ENCODE measurements around the gene CFAP99. TPM values are rescaled to one million over a fixed set of nuclear protein-coding genes. Genes with fewer than 3 reads are reported as not detected.

The CFAP99 gene
- polyA plus RNA-seq, 3 donors: 0.15 to 0.27 TPM; not detected in 1

GRCh38 chr4:2371765-2372487, 46.8 kb upstream of the CFAP99 start:
- H3K36me3 Mint-ChIP-seq: peaks cover 0 to 5% of the 10 kb centered on the region in 2 donors
- no peak for DNase-seq
- Histone ChIP-seq H2AFZ (ENCODE audit: insufficient read depth, low read depth, low read length, poor library complexity, severe bottlenecking) (no peak overlapping the region), H3K4me2 (replicated peaks; ENCODE audit: extremely low read depth, low read length, poor library complexity, severe bottlenecking) (no peak overlapping the region), H4K20me1 (ENCODE audit: insufficient read depth, low read length) (no peaks in the 10 kb centered on the region), H3K4me1 (ENCODE audit: control insufficient read depth in 1 of 2, insufficient read depth in 2 of 2, low read length in 2 of 2) (no peaks in the 10 kb centered on the region), H3K36me3 (replicated peaks in 1 of 2; ENCODE audit: control insufficient read depth in 1 of 2, insufficient read depth in 2 of 2, low read length in 2 of 2) (no peaks in the 10 kb centered on the region), H3K27ac (ENCODE audit: low read depth in 1 of 2, low read length in 2 of 2) (no peak overlapping the region), H3K27me3 (ENCODE audit: control insufficient read depth in 2 of 2, insufficient read depth in 2 of 2, low read length in 2 of 2) (no peaks in the 10 kb centered on the region), H3K9me3 (replicated peaks in 1 of 2; ENCODE audit: control insufficient read depth in 1 of 2, insufficient read depth in 1 of 2, low read length in 2 of 2) (peaks cover 7 to 19% of the 10 kb centered on the region in 2 donors), H3K79me2 (ENCODE audit: insufficient read depth, low read length) (no peaks in the 10 kb centered on the region), H3K4me3 (replicated peaks in 1 of 3; ENCODE audit: low read depth in 2 of 3, low read length in 3 of 3) (no peak overlapping the region), H3K9ac (ENCODE audit: insufficient read depth, low read length, poor library complexity, severe bottlenecking) (no peak overlapping the region)
- no peak overlapping the region for H3K4me3 Mint-ChIP-seq
- no peak overlapping the region for H3K27ac Mint-ChIP-seq
- 85% methylated on average over 22 of the region's 27 CpGs for WGBS (ENCODE audit: insufficient coverage)
- TF ChIP-seq CTCF (IDR thresholded peaks at IDR 0.05): no peak
- intact Hi-C loops (cut with micrococcal nuclease): no loop called here
- H3K27me3 Mint-ChIP-seq (ENCODE audit: low read depth in 3 of 3): peaks cover 0 to 3% (median 0%) of the 10 kb centered on the region in 3 donors
- H3K4me1 Mint-ChIP-seq: no peaks in the 10 kb centered on the region
- H3K9me3 Mint-ChIP-seq: peaks cover 10 to 23% (median 17%) of the 10 kb centered on the region in 7 donors

GRCh38 chr4:2372488-2373030, 46.2 kb upstream of the CFAP99 start:
- H3K27me3 Mint-ChIP-seq (ENCODE audit: low read depth in 3 of 3): peaks cover 0 to 3% (median 2%) of the 10 kb centered on the region in 3 donors

More at GRCh38 chr4:2372488-2373030, 46.2 kb upstream of the CFAP99 start:
- Mint-ChIP-seq H3K36me3 (peaks cover 0 to 5% of the 10 kb centered on the region in 2 donors), H3K4me3 (no peak overlapping the region), H3K4me1 (no peaks in the 10 kb centered on the region), H3K27ac (no peak overlapping the region), H3K9me3 (peaks cover 10 to 25% (median 17%) of the 10 kb centered on the region in 7 donors)
- Histone ChIP-seq H3K27ac (ENCODE audit: low read depth in 1 of 2, low read length in 2 of 2) (no peak overlapping the region), H3K4me2 (replicated peaks; ENCODE audit: extremely low read depth, low read length, poor library complexity, severe bottlenecking) (no peak overlapping the region), H3K4me3 (replicated peaks in 1 of 3; ENCODE audit: low read depth in 2 of 3, low read length in 3 of 3) (no peak overlapping the region), H3K79me2 (ENCODE audit: insufficient read depth, low read length) (no peaks in the 10 kb centered on the region), H3K9me3 (replicated peaks in 1 of 2; ENCODE audit: control insufficient read depth in 1 of 2, insufficient read depth in 1 of 2, low read length in 2 of 2) (peaks cover 7 to 19% of the 10 kb centered on the region in 2 donors), H3K4me1 (ENCODE audit: control insufficient read depth in 1 of 2, insufficient read depth in 2 of 2, low read length in 2 of 2) (no peaks in the 10 kb centered on the region), H4K20me1 (ENCODE audit: insufficient read depth, low read length) (no peaks in the 10 kb centered on the region), H2AFZ (ENCODE audit: insufficient read depth, low read depth, low read length, poor library complexity, severe bottlenecking) (no peak overlapping the region), H3K36me3 (replicated peaks in 1 of 2; ENCODE audit: control insufficient read depth in 1 of 2, insufficient read depth in 2 of 2, low read length in 2 of 2) (no peaks in the 10 kb centered on the region), H3K9ac (ENCODE audit: insufficient read depth, low read length, poor library complexity, severe bottlenecking) (no peak overlapping the region), H3K27me3 (ENCODE audit: control insufficient read depth in 2 of 2, insufficient read depth in 2 of 2, low read length in 2 of 2) (no peaks in the 10 kb centered on the region)
- WGBS (ENCODE audit: insufficient coverage): 98% methylated on average over 8 of the region's 14 CpGs
- intact Hi-C loops (cut with micrococcal nuclease): no loop called here
- no peak for DNase-seq
- no peak for TF ChIP-seq CTCF (IDR thresholded peaks at IDR 0.05)
